Keratinocyte (primary cell): ENCODE data around the gene TWNK. TPM values are rescaled to one million over a fixed set of nuclear protein-coding genes. Genes with fewer than 3 reads are reported as not detected.

Experiments used
- DNase-seq: peaks from one replicate; pipeline ENCODE4 v3.0.0-alpha.2; 2011; ENCODE audit warnings: low read depth, missing footprints, low spot score
- FAIRE-seq: peaks from 2 replicates; lab custom pipeline; 2011; peaks lifted over from hg19 to GRCh38; lab: Jason Lieb, UNC
- H2AFZ ChIP-seq: 2 replicates; pipeline ENCODE4 v1.6.0; 2012; ENCODE audit warnings: low read length, control low read depth, inconsistent platforms; ENCODE audit not compliant: control insufficient read depth
- H3K27ac ChIP-seq: 2 replicates; pipeline ENCODE4 v1.5.1; 2011; ENCODE audit warnings: low read length; ENCODE audit not compliant: control insufficient read depth, insufficient read depth
- H3K27me3 ChIP-seq: 3 replicates; pipeline ENCODE4 v1.6.0; 2011; ENCODE audit warnings: low read length; ENCODE audit not compliant: control insufficient read depth, insufficient read depth; ENCODE audit errors: extremely low read depth
- H3K36me3 ChIP-seq, 2 experiments: 2 replicates in 1 of 2; 3 replicates in 1 of 2; pipeline ENCODE4 v1.5.1; 2011; ENCODE audit warnings: low read length in 2 of 2, mild to moderate bottlenecking in 1 of 2; ENCODE audit not compliant: control insufficient read depth in 2 of 2, insufficient read depth in 2 of 2; ENCODE audit errors: extremely low read depth in 1 of 2
- H3K4me1 ChIP-seq: 3 replicates; pipeline ENCODE4 v1.5.1; 2011; ENCODE audit warnings: low read length; ENCODE audit not compliant: control insufficient read depth, insufficient read depth; ENCODE audit errors: extremely low read depth
- H3K4me2 ChIP-seq: 3 replicates; pipeline ENCODE4 v1.6.0; 2011; ENCODE audit warnings: low read depth, low read length; ENCODE audit not compliant: control insufficient read depth, insufficient read depth; ENCODE audit errors: extremely low read depth
- H3K4me3 ChIP-seq, 3 experiments: fragments of 200-600 bp in 1 of 3; sonication (generic) in 1 of 3; 2 replicates in 2 of 3; 3 replicates in 1 of 3; pipeline ENCODE4 v1.5.1; 2011 to 2016; ENCODE audit warnings: low read length in 3 of 3, mild to moderate bottlenecking in 3 of 3, control low read depth in 2 of 3, inconsistent platforms in 1 of 3, low read depth in 1 of 3, mixed read lengths in 1 of 3, mixed run types in 1 of 3, moderate library complexity in 1 of 3; ENCODE audit not compliant: control insufficient read depth in 2 of 3, insufficient read depth in 2 of 3; ENCODE audit errors: extremely low read depth in 1 of 3
- H3K79me2 ChIP-seq: 2 replicates; pipeline ENCODE4 v1.6.0; 2012; ENCODE audit warnings: low read length; ENCODE audit not compliant: control insufficient read depth, insufficient read depth
- H3K9ac ChIP-seq: 3 replicates; pipeline ENCODE4 v1.6.0; 2011; ENCODE audit warnings: low read length; ENCODE audit not compliant: control insufficient read depth, insufficient read depth; ENCODE audit errors: extremely low read depth
- H3K9me1 ChIP-seq: 3 replicates; pipeline ENCODE4 v1.6.0; 2011; ENCODE audit warnings: low read length; ENCODE audit not compliant: control insufficient read depth, insufficient read depth; ENCODE audit errors: extremely low read depth
- H3K9me3 ChIP-seq: 2 replicates; pipeline ENCODE4 v1.5.1; 2012; ENCODE audit warnings: low read depth, low read length; ENCODE audit not compliant: control insufficient read depth
- H4K20me1 ChIP-seq: 3 replicates; pipeline ENCODE4 v1.6.0; 2011; ENCODE audit warnings: low read length; ENCODE audit not compliant: control insufficient read depth, insufficient read depth; ENCODE audit errors: extremely low read depth
- CTCF ChIP-seq, 3 experiments: IDR thresholded peaks in 1 of 3; conservative IDR thresholded peaks in 1 of 3; optimal IDR thresholded peaks in 1 of 3; 2 replicates in 2 of 3; 3 replicates in 1 of 3; pipeline versions ENCODE3 to v1.5.1; 2011; ENCODE audit warnings: low read length in 3 of 3, mild to moderate bottlenecking in 3 of 3, moderate library complexity in 2 of 3, control low read depth in 1 of 3, inconsistent platforms in 1 of 3; ENCODE audit not compliant: insufficient read depth in 2 of 3; ENCODE audit errors: extremely low read depth in 1 of 3
- EZH2 ChIP-seq: IDR thresholded peaks from one replicate; pipeline ENCODE4 v1.6.1; 2012; ENCODE audit warnings: inconsistent platforms, mild to moderate bottlenecking, low read length, moderate library complexity
- dilution Hi-C: fragments of 300-500 bp; cut with MboI; formaldehyde crosslinking; loops from one replicate; pipeline ENCODE4 v1.7.0; 2020; ENCODE audit warnings: low sequenced_read_pairs; ENCODE audit not compliant: extremely low pct_ligation_motif_present
- polyA minus RNA-seq, 3 experiments: library from RNA; depleted of rRNA, polyadenylated mRNA; stranded (reverse); fragments of >200 nt; gene quantifications; 1 replicate in 1 of 3; 2 replicates in 1 of 3; 3 replicates in 1 of 3; pipeline ENCODE4 v1.2.3, GENCODE V29; 2011
- polyA plus RNA-seq, 5 experiments: library from polyadenylated mRNA; depleted of rRNA in 3 of 5; stranded (reverse) in 3 of 5; stranded (forward) in 1 of 5; unstranded in 1 of 5; fragments of >200 nt; gene quantifications; 1 replicate in 1 of 5; 2 replicates in 3 of 5; 3 replicates in 1 of 5; pipeline versions ENCODE4 v1.2.1 to v1.2.3, GENCODE V29; 2011 to 2012; ENCODE audit warnings: missing spikeins in 2 of 5, low read depth in 1 of 5, low replicate concordance in 1 of 5

The TWNK gene
- polyA plus RNA-seq = 10.1 to 16.9 TPM (median 12.9 TPM) in 3 replicates
- polyA plus RNA-seq (2011; ENCODE audit: low read depth) = 14.5 TPM
- 9.7 and 10.5 TPM in 2 replicates for polyA plus RNA-seq (2011; cell fraction: cytosol; rRNA removed)
- 16.0 and 17.1 TPM in 2 replicates for polyA plus RNA-seq (2011; cell fraction: nucleus; rRNA removed)
- 11.5 and 17.0 TPM in 2 replicates for polyA plus RNA-seq (2012; ENCODE audit: low replicate concordance)
- 10.7 to 18.9 TPM (median 17.8 TPM) in 3 replicates for polyA minus RNA-seq
- 11.9 TPM for polyA minus RNA-seq (2011; cell fraction: cytosol; rRNA and poly(A)+ RNA removed)
- 6.3 and 9.1 TPM in 2 replicates for polyA minus RNA-seq (2011; cell fraction: nucleus; rRNA and poly(A)+ RNA removed)

GRCh38 chr10:100986952-100987684 lies at the start of gene TWNK, which contains the start of gene MRPL43:
TSS of gene TWNK (plus strand) at chr10:100987543. CDS start at chr10:100988211, 668 bp downstream.
TSS of gene MRPL43 (minus strand) at chr10:100987497. CDS start at chr10:100987443, 54 bp downstream.
- H3K9ac ChIP-seq = peak within 1 kb of the TSS; percentile 85
- H3K4me1 ChIP-seq = peaks cover 17% of the 10 kb centered on the region
- no peaks in the 10 kb centered on the region for H4K20me1 ChIP-seq
- FAIRE-seq = peak; percentile 71
- peak within 1 kb of the TSS; percentile 63 for H3K27ac ChIP-seq
- peak within 1 kb of the TSS; percentile 85 to 98 (median 87) for H3K4me3 ChIP-seq
- peaks cover 24 to 41% of the 10 kb centered on the region in 2 experiments for H3K36me3 ChIP-seq
- H2AFZ ChIP-seq = peak within 1 kb of the TSS; percentile 99
- peaks cover 4% of the 10 kb centered on the region for H3K9me1 ChIP-seq
- dilution Hi-C loops = no loop called here
- TF ChIP-seq CTCF (optimal IDR thresholded peaks at IDR 0.05 in 1 of 3, IDR thresholded peaks at IDR 0.05 in 1 of 3, conservative IDR thresholded peaks at IDR 0.05 in 1 of 3; ENCODE audit: extremely low read depth in 1 of 3, insufficient read depth in 2 of 3, low read length in 3 of 3) = no peak
- TF ChIP-seq EZH2 = no peak
- H3K27me3 ChIP-seq = no peaks in the 10 kb centered on the region
- peak within 1 kb of the TSS; percentile 97 for H3K4me2 ChIP-seq
- no peaks in the 10 kb centered on the region for H3K9me3 ChIP-seq
- H3K79me2 ChIP-seq = peaks cover 56% of the 10 kb centered on the region
- peak; percentile 25 for DNase-seq

- Histone ChIP-seq H3K9me3 (no peaks in the 10 kb centered on the region), H3K27ac (no peak overlapping the region), H2AFZ (no peak overlapping the region), H3K4me3 (no peak overlapping the region), H3K9ac (no peak overlapping the region), H3K79me2 (no peaks in the 10 kb centered on the region), H3K36me3 (peaks cover 7 to 21% of the 10 kb centered on the region in 2 experiments), H4K20me1 (no peaks in the 10 kb centered on the region), H3K4me2 (no peak overlapping the region), H3K27me3 (no peaks in the 10 kb centered on the region), H3K9me1 (no peaks in the 10 kb centered on the region), H3K4me1 (no peaks in the 10 kb centered on the region)
- dilution Hi-C loops = no loop called here
- TF ChIP-seq CTCF (optimal IDR thresholded peaks at IDR 0.05 in 1 of 3, IDR thresholded peaks at IDR 0.05 in 1 of 3, conservative IDR thresholded peaks at IDR 0.05 in 1 of 3; ENCODE audit: extremely low read depth in 1 of 3, insufficient read depth in 2 of 3, low read length in 3 of 3) (no peak), EZH2 (no peak)
- FAIRE-seq = no peak
- DNase-seq = no peak
Observed at GRCh38 chr10:100939763-100940344, 47.5 kb upstream of the TWNK start.
